NB4 (cell line): ENCODE data around the gene LIFR.

Experiments
- CTCF ChIP-seq: IDR thresholded peaks from one replicate; pipeline ENCODE4 v1.5.1; 2012; ENCODE audit warnings: low read depth, low read length
- POLR2A ChIP-seq: IDR thresholded peaks from 2 replicates; pipeline ENCODE4 v1.6.1; 2011; ENCODE audit warnings: mild to moderate bottlenecking; ENCODE audit not compliant: insufficient read length; ENCODE audit errors: extremely low read depth

- TF ChIP-seq CTCF (no peak), POLR2A (no peak)
These were observed 83.4 kb downstream of the LIFR start for GRCh38 chr5:38473008-38473407.
